PC-3 (cell line): ENCODE results near the gene PLEKHG4.

Experiments
- EZH2 ChIP-seq: fragments of 300-600 bp; sonication (generic); IDR thresholded peaks from one replicate; pipeline ENCODE4 v1.6.1; 2017; ENCODE audit warnings: antibody characterized with exemption, mild to moderate bottlenecking, low read length; ENCODE audit not compliant: unreplicated experiment
- EZH2phosphoT487 ChIP-seq: fragments of 300-600 bp; sonication (generic); IDR thresholded peaks from 2 replicates; pipeline ENCODE4 v1.6.1; 2018; ENCODE audit warnings: mild to moderate bottlenecking, antibody characterized with exemption, low read length, borderline replicate concordance
- TF ChIP-seq, protein P1 (sequence below): fragments of 300-600 bp; sonication (generic); conservative IDR thresholded peaks from 2 replicates; pipeline ENCODE4 v1.5.1; 2017; ENCODE audit warnings: antibody characterized with exemption, low read depth, mild to moderate bottlenecking, low read length

DNA sequence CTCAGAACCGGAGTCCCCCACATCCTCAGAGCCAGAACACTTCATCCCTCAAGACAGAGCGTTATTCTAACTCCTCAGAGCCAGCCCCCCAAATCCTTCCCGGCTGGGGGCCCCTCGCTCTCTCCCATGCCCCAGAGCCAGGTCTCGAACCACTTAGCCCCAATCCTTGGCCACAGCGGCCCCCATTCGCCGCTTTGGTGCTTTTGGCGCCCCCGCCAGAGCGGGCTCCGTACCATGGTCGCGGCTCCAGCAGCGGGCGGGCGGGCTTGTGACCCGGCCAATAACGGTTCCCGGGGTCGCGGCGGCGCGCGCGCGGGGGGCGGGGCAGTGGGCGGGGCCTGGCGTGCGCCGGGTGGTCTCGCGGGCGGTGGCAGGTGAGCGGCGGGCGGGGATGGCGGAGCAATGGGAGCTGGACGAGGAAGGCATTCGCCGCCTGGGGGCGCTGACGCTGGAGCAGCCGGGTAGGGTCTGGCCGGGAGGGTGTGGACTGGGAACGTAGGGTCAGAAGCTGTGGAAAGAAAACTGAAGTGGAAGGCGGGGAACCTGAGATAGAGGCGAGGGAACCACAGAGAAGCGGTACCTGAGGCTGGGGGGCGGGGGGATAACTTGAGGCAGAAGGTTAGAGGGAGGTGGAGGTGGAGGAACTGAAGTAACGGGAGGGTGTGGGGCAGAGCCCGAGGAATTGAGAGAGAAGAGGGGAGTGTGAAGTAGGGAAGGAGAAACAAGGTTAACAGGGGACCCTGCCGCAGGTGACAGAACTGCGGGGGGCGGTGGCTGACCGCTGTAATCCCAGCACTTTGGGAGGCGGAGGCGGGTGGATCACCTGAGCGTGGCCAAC lies 47.4 kb downstream of the PLEKHG4 start, which contains the start of the genes KCTD19 and LRRC36:
- TF ChIP-seq, protein P1, sequence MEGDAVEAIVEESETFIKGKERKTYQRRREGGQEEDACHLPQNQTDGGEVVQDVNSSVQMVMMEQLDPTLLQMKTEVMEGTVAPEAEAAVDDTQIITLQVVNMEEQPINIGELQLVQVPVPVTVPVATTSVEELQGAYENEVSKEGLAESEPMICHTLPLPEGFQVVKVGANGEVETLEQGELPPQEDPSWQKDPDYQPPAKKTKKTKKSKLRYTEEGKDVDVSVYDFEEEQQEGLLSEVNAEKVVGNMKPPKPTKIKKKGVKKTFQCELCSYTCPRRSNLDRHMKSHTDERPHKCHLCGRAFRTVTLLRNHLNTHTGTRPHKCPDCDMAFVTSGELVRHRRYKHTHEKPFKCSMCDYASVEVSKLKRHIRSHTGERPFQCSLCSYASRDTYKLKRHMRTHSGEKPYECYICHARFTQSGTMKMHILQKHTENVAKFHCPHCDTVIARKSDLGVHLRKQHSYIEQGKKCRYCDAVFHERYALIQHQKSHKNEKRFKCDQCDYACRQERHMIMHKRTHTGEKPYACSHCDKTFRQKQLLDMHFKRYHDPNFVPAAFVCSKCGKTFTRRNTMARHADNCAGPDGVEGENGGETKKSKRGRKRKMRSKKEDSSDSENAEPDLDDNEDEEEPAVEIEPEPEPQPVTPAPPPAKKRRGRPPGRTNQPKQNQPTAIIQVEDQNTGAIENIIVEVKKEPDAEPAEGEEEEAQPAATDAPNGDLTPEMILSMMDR: no peak
- TF ChIP-seq EZH2 (no peak), EZH2phosphoT487 (no peak)
